Subcutaneous preadipocyte (primary cell): ENCODE data around the gene GUCA2A. TPM values are rescaled to one million over a fixed set of nuclear protein-coding genes. Genes with fewer than 3 reads are reported as not detected.

Experiments
- total RNA-seq: library from RNA; depleted of rRNA; stranded (reverse); fragments of >200 nt; gene quantifications from 2 replicates; pipeline ENCODE4 v1.2.3, GENCODE V29; 2012

The GUCA2A gene, protein sequence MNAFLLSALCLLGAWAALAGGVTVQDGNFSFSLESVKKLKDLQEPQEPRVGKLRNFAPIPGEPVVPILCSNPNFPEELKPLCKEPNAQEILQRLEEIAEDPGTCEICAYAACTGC
- not detected in 2 replicates for total RNA-seq

DNA sequence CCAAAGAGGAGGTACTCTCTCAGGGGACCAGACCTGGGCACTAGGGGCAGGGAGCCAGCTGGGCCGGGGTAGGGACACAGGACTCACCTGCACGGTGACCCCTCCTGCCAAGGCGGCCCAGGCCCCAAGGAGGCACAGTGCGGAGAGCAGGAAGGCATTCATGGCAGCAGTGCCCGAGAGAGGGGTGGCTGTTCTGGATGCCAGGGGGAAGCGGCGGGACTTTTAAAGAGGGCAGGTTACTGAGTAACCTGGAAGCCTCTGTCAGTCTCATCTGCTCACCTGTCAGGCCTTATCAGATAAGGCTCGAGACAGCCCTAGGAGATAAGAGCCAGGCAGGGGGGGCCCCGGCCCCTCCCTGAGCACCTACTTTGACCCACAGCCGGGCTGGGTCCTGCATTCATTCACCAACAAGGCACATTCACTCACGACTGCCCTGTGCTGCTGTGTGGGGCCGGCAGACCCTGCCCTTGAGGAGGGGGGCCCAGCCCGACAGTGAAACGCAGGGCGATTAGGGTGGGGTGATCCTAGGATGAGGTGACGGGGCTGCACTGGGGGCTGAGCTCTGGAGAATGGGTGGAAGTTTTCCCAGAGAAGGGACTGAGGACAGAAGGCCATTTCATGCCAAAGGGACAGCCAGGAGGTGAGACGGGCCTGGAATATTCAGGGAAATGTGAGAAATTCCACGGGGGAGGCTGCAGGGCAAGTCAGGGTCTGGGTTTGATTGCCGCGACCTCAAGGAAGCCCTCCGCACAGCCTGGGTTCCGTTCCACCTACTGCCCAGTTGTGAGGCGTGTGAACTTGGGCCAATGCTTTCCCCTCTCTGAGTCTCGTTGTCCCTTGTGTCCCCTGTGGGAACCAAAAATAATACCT, at the start of gene GUCA2A:
GUCA2A (minus strand) TSS at position 195 of the 870 bp plus-strand sequence; CDS start at position 162, 33 bp downstream.

DNA sequence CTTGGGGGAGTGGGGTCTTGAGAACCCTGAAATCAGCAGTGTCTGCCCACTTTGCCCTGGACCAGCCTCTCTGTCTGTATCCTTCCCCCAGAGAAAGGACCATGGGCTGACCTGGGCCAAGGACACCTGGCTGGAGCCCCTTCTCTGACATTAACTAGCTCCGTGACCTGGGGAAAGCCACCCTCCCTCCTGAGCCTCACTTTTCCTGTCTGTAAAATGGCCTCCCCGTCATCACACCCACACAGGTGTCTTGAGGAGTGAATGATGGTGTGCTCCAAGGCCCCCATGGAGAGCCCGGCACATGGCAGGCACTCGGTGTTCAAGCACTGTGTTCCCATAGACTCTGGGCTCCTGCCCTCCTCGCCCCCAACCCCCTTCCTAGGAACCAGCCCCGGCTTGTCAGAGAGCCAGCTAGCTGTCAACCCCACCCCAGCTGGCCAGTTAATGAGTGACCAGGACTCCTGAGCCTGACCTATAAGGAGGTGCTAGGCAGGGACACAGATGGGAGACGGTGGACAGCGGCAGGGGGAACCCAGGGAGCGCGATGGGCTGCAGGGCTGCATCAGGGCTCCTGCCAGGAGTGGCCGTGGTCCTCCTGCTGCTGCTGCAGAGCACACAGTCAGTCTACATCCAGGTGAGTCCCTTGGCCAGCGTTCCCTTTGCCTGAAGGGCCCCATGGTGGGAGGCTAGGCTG, 11.5 kb downstream of the GUCA2A start, which contains the start of gene GUCA2B:
GUCA2B (plus strand) TSS at position 504 of the 694 bp plus-strand sequence; CDS start at position 545, 41 bp downstream.

Other genes with a start within 250 kb of the GUCA2A start
- 0.37 and 0.78 TPM in 2 replicates for gene HIVEP3, start 245.8 kb downstream of the GUCA2A start, total RNA-seq
- not detected in 2 replicates for gene GUCA2B, start 11.3 kb downstream of the GUCA2A start, total RNA-seq
- 26.5 and 33.8 TPM in 2 replicates for gene FOXJ3, start 170.5 kb upstream of the GUCA2A start, total RNA-seq
- not detected in 2 replicates for gene RIMKLA, start 216.0 kb upstream of the GUCA2A start, total RNA-seq